GM19463 (cell line): Measurements from ENCODE around the gene PRR20D.
"Not testable (repeated sequence)": the region's sequence is repeated elsewhere in the genome, so short reads cannot be mapped to it uniquely, and the experiment has no call there.

Experiments
- ATAC-seq: cut with Tn5 transposase; IDR thresholded peaks from one replicate; pipeline ENCODE4 v1.9.1; 2021; ENCODE audit warnings: mild to moderate bottlenecking, moderate library complexity; ENCODE audit not compliant: unreplicated experiment

Gene PRR20D

GRCh38 chr13:57160332-57160731 lies at the start of gene PRR20D:
PRR20D (plus strand) TSS chr13:57160632; CDS start chr13:57161019, 387 bp downstream.
- not testable (repeated sequence) for ATAC-seq

DNA sequence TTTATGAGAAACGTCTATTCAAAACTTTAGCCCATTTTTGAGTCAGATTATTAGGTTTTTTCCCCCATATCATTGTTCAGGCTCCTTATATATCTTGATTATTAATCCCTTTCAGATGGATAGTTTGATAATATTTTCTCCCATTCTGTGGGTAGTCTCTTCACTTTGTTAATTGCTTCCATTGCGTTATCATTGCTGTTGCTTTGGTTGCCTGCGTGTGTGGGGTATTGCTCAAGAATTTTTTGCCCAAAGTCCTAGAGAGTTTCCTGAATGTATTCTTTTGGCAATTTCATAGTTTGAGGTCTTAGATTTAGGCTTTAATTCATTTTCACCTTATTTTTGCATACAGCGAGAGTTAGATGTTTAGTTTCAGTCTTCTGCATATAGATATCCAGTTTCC lies 45.5 kb upstream of the PRR20D start:
- no peak for ATAC-seq

GRCh38 chr13:57123681-57124080 lies 36.8 kb upstream of the PRR20D start:
- no peak for ATAC-seq

DNA sequence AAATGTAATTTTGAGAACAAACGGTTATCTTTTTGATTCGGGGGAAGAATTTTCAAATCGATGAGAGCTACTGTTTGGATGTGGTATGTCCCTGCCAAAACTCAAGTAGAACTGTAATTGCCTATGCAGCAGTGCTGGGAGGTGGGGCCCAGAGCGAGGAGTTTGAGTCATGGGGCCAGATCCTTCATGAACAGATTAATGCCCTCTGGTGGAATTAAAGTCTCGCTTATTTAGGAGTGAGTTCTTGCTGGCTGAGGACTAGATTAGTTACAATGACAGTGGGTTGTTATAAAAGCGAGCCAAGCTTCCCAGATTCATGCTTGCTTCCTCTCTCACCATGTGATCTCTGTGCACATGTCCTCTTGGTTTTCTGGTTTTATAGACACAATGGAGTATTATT lies 31.5 kb upstream of the PRR20D start:
- ATAC-seq, result no peak

- ATAC-seq, result no peak
Observed at GRCh38 chr13:57136093-57136492, 24.3 kb upstream of the PRR20D start.

- ATAC-seq, result no peak
Observed at GRCh38 chr13:57137585-57137984, 22.8 kb upstream of the PRR20D start.

- ATAC-seq, result no peak
Observed at GRCh38 chr13:57138988-57139387, 21.4 kb upstream of the PRR20D start.

GRCh38 chr13:57139781-57140180 lies 20.7 kb upstream of the PRR20D start:
- not testable (repeated sequence) for ATAC-seq

DNA sequence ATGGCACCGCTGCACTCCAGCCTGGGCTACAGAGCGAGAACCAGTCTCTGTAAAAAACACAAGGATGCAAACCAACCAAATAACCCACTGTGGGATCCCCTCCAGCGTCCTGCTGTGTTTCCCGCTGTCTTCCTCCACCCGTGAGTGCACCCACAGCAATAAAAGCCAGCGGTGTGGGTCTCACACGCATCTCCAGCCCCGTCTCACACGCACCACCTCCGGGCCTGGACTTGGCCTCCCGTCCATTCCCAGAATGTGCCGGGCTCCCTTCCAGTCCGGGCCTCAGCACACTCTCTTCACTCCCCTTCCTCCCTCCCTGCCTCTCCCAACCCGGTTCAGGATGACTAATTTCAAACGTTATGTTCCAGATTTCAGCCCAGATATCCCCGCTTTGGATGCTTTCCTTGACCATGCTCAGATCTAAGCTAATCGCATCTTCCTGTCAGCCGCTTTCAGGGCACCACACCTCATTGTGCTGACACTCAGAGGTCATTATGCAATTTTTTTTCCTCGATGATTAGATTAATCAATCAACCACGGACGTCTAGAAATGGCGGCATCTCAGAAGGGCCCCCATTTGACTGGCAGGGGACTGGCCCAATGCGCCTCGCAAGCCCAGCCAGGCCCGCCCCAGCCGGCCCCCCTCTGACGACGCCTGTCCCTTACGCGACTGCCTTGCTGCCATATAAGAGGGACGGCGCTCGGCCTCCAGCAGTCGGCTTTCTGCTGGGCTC lies 20.0 kb upstream of the PRR20D start, which contains the start of gene PRR20A:
Gene PRR20A, plus strand, starts transcription at position 684 of the 734 bp plus-strand sequence. CDS start 387 bp downstream, outside the sequence.
- not testable (repeated sequence) for ATAC-seq

- not testable (repeated sequence) for ATAC-seq
Observed at GRCh38 chr13:57147188-57147587, 13.2 kb upstream of the PRR20D start, which contains the start of gene PRR20B. PRR20B (plus strand) TSS chr13:57147488; CDS start chr13:57147875, 387 bp downstream.

- not testable (repeated sequence) for ATAC-seq
Observed at GRCh38 chr13:57148106-57148505, 12.3 kb upstream of the PRR20D start.

- not testable (repeated sequence) for ATAC-seq
Observed at GRCh38 chr13:57153761-57154160, 6.7 kb upstream of the PRR20D start, which contains the start of gene PRR20C. PRR20C (plus strand) TSS chr13:57154061; CDS start chr13:57154448, 387 bp downstream.

DNA sequence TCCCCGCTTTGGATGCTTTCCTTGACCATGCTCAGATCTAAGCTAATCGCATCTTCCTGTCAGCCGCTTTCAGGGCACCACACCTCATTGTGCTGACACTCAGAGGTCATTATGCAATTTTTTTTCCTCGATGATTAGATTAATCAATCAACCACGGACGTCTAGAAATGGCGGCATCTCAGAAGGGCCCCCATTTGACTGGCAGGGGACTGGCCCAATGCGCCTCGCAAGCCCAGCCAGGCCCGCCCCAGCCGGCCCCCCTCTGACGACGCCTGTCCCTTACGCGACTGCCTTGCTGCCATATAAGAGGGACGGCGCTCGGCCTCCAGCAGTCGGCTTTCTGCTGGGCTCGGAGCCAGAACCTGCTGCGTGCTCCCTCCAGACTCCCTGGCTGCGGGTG lies 6.5 kb downstream of the PRR20D start, which contains the start of gene PRR20E:
Gene PRR20E, plus strand, starts transcription at position 301 of the 400 bp plus-strand sequence. CDS start 387 bp downstream, outside the sequence.
- ATAC-seq, result not testable (repeated sequence)

DNA sequence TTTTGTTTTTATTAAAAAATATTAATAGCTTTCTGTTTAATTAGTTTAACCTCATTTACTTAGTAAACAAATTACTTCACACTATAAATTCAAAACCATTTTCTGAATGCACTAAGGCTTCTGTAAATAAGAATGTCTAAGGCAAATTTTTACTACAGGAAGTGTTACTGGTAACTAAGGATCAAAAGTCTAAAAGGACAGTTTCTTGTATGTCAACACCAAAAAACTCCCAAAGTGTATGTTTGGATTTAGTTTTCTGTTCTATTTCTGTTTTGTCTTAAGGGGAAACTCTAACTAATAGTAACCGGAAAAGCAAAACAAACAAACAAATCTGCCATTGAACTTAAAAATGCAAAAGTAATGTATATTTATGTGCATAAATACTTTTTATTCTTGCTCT lies 31.2 kb downstream of the PRR20D start:
- no peak for ATAC-seq

GRCh38 chr13:57212989-57213388 lies 52.6 kb downstream of the PRR20D start:
- ATAC-seq, result no peak
